Measurements from ENCODE around the gene C3orf52.

Gene C3orf52

DNA sequence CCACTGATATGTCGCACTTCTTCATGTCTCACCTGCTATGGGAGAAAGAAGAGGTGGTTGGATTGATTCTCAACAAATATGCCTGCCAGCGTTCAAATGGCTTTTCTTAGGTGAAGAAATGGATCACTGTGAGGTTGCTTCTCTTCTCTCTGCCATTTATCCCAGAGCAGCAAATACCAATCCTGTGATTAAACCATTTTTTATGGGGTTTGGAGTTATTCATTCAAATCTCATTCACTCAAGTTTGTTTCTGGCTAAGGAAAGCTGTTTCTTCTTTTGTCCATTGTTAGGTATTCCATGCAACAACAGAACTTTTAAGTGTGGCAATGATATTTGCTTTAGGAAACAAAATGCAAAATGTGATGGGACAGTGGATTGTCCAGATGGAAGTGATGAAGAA lies 12.2 kb upstream of the C3orf52 start:
- no peak overlapping the region for H3K4me3 ChIP-seq (ENCODE audit: low read length)
- TF ChIP-seq, protein P1, sequence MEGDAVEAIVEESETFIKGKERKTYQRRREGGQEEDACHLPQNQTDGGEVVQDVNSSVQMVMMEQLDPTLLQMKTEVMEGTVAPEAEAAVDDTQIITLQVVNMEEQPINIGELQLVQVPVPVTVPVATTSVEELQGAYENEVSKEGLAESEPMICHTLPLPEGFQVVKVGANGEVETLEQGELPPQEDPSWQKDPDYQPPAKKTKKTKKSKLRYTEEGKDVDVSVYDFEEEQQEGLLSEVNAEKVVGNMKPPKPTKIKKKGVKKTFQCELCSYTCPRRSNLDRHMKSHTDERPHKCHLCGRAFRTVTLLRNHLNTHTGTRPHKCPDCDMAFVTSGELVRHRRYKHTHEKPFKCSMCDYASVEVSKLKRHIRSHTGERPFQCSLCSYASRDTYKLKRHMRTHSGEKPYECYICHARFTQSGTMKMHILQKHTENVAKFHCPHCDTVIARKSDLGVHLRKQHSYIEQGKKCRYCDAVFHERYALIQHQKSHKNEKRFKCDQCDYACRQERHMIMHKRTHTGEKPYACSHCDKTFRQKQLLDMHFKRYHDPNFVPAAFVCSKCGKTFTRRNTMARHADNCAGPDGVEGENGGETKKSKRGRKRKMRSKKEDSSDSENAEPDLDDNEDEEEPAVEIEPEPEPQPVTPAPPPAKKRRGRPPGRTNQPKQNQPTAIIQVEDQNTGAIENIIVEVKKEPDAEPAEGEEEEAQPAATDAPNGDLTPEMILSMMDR (conservative IDR thresholded peaks at IDR 0.05; ENCODE audit: low read length): no peak
- DNase-seq (ENCODE audit: low read depth): peak; percentile 27

DNA sequence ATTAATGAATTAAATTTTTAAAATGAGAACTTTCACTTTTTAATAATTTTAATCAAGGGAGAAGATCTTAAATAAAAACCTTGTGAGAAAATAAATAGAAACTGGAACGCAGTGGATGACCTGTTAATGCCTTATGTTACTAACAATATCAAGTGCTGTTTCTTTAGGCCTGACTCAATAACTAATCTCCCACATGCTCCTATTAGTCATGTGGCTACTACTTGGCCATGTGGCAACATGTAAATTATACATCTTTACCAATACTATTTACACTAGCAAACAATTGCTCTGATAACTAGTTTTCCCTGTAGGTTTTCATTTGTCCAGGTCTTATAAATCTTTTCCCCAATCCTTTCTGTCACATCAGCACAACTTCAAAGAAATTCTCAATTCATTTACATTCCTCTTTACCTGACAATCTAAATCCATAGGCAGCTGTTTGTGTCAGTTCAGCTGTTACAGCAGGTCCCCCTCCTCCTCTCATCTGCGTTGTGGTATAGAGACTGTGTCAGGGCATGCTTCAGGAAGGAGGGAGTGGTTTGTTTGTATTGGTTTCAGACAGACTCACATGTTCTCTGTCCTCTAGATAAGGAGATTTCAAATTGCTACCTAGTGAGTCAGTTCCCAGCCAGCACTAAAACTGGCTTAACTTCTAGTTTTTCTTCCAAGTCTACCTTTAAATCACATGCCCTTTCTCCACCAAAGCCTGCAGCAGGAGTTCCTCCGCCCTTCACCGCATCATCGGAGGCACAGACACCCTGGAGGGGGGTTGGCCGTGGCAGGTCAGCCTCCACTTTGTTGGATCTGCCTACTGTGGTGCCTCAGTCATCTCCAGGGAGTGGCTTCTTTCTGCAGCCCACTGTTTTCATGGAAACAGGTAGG lies 11.3 kb upstream of the C3orf52 start:
- no peak overlapping the region; the same call in 1 of the 2 replicates for H3K4me3 ChIP-seq (ENCODE audit: low read length)
- TF ChIP-seq, protein P1 (conservative IDR thresholded peaks at IDR 0.05; ENCODE audit: low read length): no peak
- DNase-seq (ENCODE audit: low read depth): peak; percentile 80

DNA sequence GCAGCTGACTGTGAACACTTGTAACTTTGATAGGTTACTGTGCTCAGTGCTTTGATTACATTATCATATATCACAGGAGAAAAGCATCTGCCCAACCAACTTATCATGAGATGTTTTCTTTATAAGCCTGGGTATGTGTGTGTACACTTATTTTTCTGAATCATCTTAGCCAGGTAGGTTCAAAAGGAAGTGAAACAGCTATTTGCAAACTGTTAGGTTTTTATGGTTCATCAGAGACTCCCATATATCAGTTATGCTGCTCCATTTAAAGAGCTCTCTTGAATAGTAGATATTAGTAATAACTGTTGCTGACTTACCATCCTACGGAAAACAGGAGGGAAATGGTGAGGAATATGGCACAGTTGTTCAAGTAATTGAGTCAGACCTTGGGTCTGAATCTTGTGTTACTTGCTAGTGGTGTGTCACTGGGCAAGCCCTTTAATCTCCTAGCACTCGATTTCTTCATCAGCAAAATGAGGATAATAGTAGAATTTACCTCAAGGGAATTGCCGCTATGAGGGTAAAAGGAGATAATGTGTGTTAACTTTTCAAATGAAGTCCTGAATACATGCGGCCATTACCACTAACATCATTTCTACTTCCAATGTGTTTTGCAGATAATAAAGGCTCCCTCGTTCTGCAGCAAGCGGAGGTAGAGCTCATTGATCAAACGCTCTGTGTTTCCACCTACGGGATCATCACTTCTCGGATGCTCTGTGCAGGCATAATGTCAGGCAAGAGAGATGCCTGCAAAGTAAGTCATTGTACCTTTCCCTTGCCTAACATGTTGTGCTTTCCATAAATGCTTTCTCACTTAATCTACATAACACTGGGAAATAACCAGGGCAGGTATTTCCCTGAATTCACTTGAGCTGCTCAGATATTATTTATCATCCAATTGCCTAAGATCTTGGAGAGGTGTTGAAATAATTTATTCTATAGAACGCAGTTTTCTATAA lies 7.8 kb upstream of the C3orf52 start:
- DNase-seq (ENCODE audit: low read depth): no peak

DNA sequence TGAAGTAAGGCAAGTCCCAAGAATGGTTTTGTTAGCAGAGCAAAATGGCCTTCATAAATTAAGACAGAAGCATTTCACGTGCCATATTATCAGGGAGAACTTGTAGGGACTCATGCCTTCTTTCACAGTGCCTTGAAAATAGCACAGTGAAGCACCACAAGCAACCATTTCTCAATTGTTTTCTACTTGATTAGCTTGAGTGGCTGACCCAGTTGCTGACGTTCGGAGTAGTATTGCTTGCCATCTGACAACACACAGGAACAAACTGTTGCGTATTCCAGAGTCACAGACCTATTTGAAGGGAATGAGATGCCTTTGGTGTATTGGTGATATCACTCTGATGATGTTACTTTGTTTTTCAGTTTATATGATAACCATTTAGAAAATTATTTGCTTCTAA lies 3.0 kb upstream of the C3orf52 start:
- no peak for DNase-seq (ENCODE audit: low read depth)
- no peak overlapping the region for H3K4me3 ChIP-seq (ENCODE audit: low read length)
- TF ChIP-seq, protein P1 (conservative IDR thresholded peaks at IDR 0.05; ENCODE audit: low read length): no peak

More for the DNA sequence above, 7.8 kb upstream of the C3orf52 start:
- H3K4me3 ChIP-seq (ENCODE audit: low read length): no peak overlapping the region
- TF ChIP-seq, protein P1 (conservative IDR thresholded peaks at IDR 0.05; ENCODE audit: low read length): no peak

DNA sequence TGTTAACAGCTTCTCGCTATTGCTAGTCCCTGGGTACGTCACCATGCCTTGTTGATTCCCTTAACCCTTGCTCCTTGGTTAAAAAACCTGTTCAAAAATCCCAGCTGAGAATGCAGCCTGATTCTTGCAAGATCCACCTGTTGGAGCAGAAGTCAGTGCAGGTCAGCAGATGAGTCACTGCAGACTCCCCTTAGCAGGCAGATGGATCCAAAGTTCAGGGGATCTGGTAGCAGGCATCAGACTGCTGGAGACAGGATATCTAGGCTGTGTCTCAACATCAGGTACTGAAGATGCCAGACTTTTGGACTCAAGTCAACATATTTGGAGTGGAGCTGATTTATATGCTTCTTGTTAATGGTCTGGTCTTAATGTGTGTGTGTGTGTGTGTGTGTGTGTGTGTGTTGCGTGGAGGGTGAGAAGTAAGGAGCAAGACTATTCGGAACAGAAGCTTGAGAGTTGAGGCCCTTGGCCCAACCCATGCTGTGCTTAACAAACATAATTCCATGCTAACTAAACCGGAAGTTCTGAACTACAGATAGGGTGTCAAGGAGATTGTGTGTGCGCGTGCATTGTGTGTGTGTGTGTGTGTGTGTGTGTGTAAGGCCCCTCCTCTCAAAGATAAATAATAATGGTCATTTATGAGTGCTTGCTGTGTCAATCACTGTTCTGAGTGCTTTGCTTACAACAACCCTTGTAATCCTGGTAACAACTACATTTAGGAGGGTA lies 1.0 kb upstream of the C3orf52 start:
- no peak overlapping the region for H3K4me3 ChIP-seq (ENCODE audit: low read length)
- TF ChIP-seq, protein P1 (conservative IDR thresholded peaks at IDR 0.05; ENCODE audit: low read length): no peak
- DNase-seq (ENCODE audit: low read depth): no peak

DNA sequence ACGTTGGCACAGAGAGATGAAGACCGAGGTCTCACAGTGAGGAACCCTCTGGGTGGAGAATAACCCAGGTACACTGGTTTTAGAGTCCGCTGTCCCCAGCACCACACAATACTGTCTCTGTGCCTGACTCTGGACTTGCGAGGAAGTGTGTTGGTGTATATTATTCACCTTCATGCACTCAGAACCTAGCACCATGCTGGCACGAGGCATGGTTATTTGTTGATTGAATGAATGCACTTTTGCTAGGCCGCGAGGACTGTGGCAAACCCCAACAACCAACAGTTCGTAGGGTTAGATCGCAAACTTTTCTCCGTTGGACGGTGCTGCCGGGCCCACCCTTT lies 484 bp upstream of the C3orf52 start:
- TF ChIP-seq, protein P1 (conservative IDR thresholded peaks at IDR 0.05; ENCODE audit: low read length): no peak
- no peak for DNase-seq (ENCODE audit: low read depth)
- peak overlapping the region; percentile 74 for H3K4me3 ChIP-seq (ENCODE audit: low read length)
